DMS153 treated with DMSO at 0.1 percent for 48 hours (cell line): Measurements from ENCODE around the gene ACACA.
A peak's percentile ranks its signal among the peaks of the same experiment; 100 is the strongest.

Source experiments
- DNase-seq: peaks from one replicate; lab custom pipeline; 2025; ENCODE audit not compliant: unreplicated experiment; lab: John Stamatoyannopoulos, UW

ACACA gene

GRCh38 chr17:37048811-37049210 is 357.8 kb downstream of the ACACA start:
- no peak for DNase-seq

GRCh38 chr17:37047631-37048104 is 359.0 kb downstream of the ACACA start:
- DNase-seq: peak; percentile 67

- no peak for DNase-seq
Observed at GRCh38 chr17:37045351-37045922, 361.2 kb downstream of the ACACA start.

DNA sequence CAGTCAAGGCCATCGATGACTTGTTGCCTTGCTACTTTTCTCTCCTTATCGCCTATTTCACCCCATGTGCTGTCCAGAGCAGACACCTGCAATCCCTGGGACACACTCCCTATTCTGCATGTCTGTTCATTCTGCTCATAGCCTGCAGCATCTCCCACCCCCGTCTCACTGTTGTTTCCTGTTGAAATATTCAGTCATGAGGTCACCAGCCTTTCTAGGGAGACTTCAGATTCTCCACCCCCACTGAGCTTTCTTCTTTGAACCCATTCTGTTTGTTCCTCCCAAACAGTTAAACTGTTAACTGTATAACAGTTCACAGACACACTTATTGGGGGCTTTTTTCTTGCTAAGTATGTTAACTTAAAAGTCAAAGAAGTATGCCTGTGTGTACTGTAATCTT is 363.4 kb downstream of the ACACA start:
- no peak for DNase-seq

DNA sequence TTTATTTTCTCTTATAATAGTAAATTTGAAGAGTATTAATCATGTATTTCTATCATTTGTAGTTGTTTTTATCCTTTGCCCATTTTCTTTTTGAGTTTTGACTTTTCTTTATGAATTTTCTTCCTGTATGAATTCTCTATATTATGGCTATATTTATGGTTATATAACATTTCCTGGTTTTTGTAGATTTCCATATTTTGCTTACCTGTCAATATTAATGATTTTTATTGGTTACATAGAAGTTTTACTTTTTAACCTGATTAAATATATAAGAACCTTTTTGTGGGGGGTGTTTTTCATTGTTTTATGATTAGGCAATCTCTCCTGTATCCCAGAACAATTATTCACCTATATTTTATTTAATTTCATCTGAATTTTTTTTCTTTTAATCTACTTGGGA is 364.7 kb downstream of the ACACA start:
- no peak for DNase-seq

GRCh38 chr17:37039269-37039668 is 367.4 kb downstream of the ACACA start:
- no peak for DNase-seq

- DNase-seq: no peak
Observed at GRCh38 chr17:37037590-37038155, 369.0 kb downstream of the ACACA start.
